Neuronal stem cell (in vitro differentiated cells): ENCODE data around the gene ANKRD2.

ENCODE experiments used
- DNase-seq: peaks from one replicate; pipeline ENCODE4 v3.0.0-alpha.2; 2013; ENCODE audit warnings: low spot score
- H2AFZ ChIP-seq: one replicate; pipeline ENCODE4 v1.6.1; 2013; ENCODE audit warnings: mild to moderate bottlenecking, low read length, inconsistent platforms
- H2AK5ac ChIP-seq: 2 replicates; pipeline ENCODE4 v1.6.1; 2013; ENCODE audit warnings: low read depth, mild to moderate bottlenecking, inconsistent platforms, low read length, moderate library complexity, mixed read lengths
- H2BK120ac ChIP-seq: 2 replicates; pipeline ENCODE4 v1.6.1; 2013; ENCODE audit warnings: low read depth, mild to moderate bottlenecking, inconsistent platforms, low read length, moderate library complexity, mixed read lengths
- H2BK12ac ChIP-seq: one replicate; pipeline ENCODE4 v1.6.1; 2013; ENCODE audit warnings: low read length, inconsistent platforms
- H2BK15ac ChIP-seq: 2 replicates; pipeline ENCODE4 v1.6.1; 2013; ENCODE audit warnings: mild to moderate bottlenecking, low read length, inconsistent platforms, mixed read lengths
- H2BK5ac ChIP-seq: one replicate; pipeline ENCODE4 v1.6.1; 2013; ENCODE audit warnings: inconsistent platforms, mild to moderate bottlenecking, low read length, moderate library complexity
- H3K14ac ChIP-seq: one replicate; pipeline ENCODE4 v1.6.1; 2013; ENCODE audit warnings: low read length, inconsistent platforms
- H3K18ac ChIP-seq: 2 replicates; pipeline ENCODE4 v1.6.1; 2013; ENCODE audit warnings: low read length, inconsistent platforms
- H3K23ac ChIP-seq: 2 replicates; pipeline ENCODE4 v1.6.1; 2013; ENCODE audit warnings: low read depth, mild to moderate bottlenecking, mixed read lengths, low read length, inconsistent platforms; ENCODE audit not compliant: poor library complexity
- H3K27ac ChIP-seq: replicated peaks from 3 replicates; pipeline ENCODE4 v1.5.1; 2013; ENCODE audit warnings: low read length, inconsistent platforms
- H3K27me3 ChIP-seq, 3 experiments: 2 replicates each; pipeline ENCODE4 v1.6.1; 2013; ENCODE audit warnings: low read length in 3 of 3, mild to moderate bottlenecking in 2 of 3, inconsistent platforms in 1 of 3, low read depth in 1 of 3, mixed read lengths in 1 of 3, moderate library complexity in 1 of 3; ENCODE audit not compliant: control insufficient read depth in 3 of 3, insufficient read depth in 3 of 3
- H3K36me3 ChIP-seq, 2 donors: replicated peaks in 1 of 2; 2 replicates each; pipeline ENCODE4 v1.6.1; 2013; ENCODE audit warnings: low read length in 2 of 2; ENCODE audit not compliant: control insufficient read depth in 2 of 2, insufficient read depth in 2 of 2
- H3K4ac ChIP-seq: 2 replicates; pipeline ENCODE4 v1.6.1; 2013; ENCODE audit warnings: inconsistent platforms, mild to moderate bottlenecking, low read length, moderate library complexity
- H3K4me1 ChIP-seq, 2 donors: 1 replicate in 1 of 2; 2 replicates in 1 of 2; pipeline ENCODE4 v1.6.1; 2013; ENCODE audit warnings: low read length in 2 of 2, low read depth in 1 of 2; ENCODE audit not compliant: control insufficient read depth in 2 of 2, insufficient read depth in 1 of 2
- H3K4me2 ChIP-seq: one replicate; pipeline ENCODE4 v1.6.1; 2013; ENCODE audit warnings: mild to moderate bottlenecking, low read length, inconsistent platforms; ENCODE audit not compliant: insufficient read depth, poor library complexity, severe bottlenecking
- H3K4me3 ChIP-seq, 2 donors: 2 replicates each; pipeline ENCODE4 v1.5.1; 2013; ENCODE audit warnings: low read length in 2 of 2, mild to moderate bottlenecking in 2 of 2, inconsistent platforms in 1 of 2, moderate library complexity in 1 of 2
- H3K79me1 ChIP-seq: one replicate; pipeline ENCODE4 v1.6.1; 2013; ENCODE audit warnings: low read depth, mild to moderate bottlenecking, inconsistent platforms, low read length, moderate library complexity
- H3K9ac ChIP-seq: one replicate; pipeline ENCODE4 v1.6.1; 2013; ENCODE audit warnings: mild to moderate bottlenecking, low read depth, low read length, inconsistent platforms; ENCODE audit not compliant: poor library complexity
- H3K9me3 ChIP-seq, 2 donors: replicated peaks in 1 of 2; 2 replicates each; pipeline versions ENCODE3 to v1.6.1; 2013; ENCODE audit warnings: low read length in 2 of 2, mild to moderate bottlenecking in 2 of 2, inconsistent platforms in 1 of 2, low read depth in 1 of 2, mixed read lengths in 1 of 2, moderate library complexity in 1 of 2; ENCODE audit not compliant: control insufficient read depth in 2 of 2, insufficient read depth in 1 of 2
- H4K8ac ChIP-seq: one replicate; pipeline ENCODE4 v1.6.1; 2013; ENCODE audit warnings: low read depth, mild to moderate bottlenecking, inconsistent platforms, low read length, moderate library complexity
- H4K91ac ChIP-seq: one replicate; pipeline ENCODE4 v1.6.1; 2013; ENCODE audit warnings: low read length, low read depth, mild to moderate bottlenecking, inconsistent platforms; ENCODE audit not compliant: poor library complexity
- WGBS, 2 donors: extraction: QIAGEN DNeasy Blood & Tissue Kit; methylation state at CpG; one replicate each; pipeline ENCODE4 v1.1.7; 2013; ENCODE audit warnings: missing lambda C conversion rate in 2 of 2, mixed read lengths in 1 of 2; ENCODE audit not compliant: insufficient read length in 2 of 2, insufficient replicate concordance in 1 of 2; ENCODE audit errors: extremely low coverage in 2 of 2; 5-methylcytosine and 5-hydroxymethylcytosine counted together

ANKRD2 gene

GRCh38 chr10:97547962-97548361 is 24.6 kb upstream of the ANKRD2 start:
- Histone ChIP-seq H4K8ac (no peak overlapping the region), H3K9ac (no peak overlapping the region), H3K36me3 (no peaks in the 10 kb centered on the region), H3K9me3 (no peaks in the 10 kb centered on the region), H3K79me1 (no peaks in the 10 kb centered on the region), H3K14ac (no peak overlapping the region), H3K4ac (no peak overlapping the region), H3K27ac (no peak overlapping the region), H3K18ac (no peak overlapping the region), H2AFZ (no peak overlapping the region), H3K27me3 (no peaks in the 10 kb centered on the region), H2BK120ac (no peak overlapping the region), H3K4me1 (peaks cover 28 to 30% of the 10 kb centered on the region in 2 donors), H3K4me2 (no peak overlapping the region), H2AK5ac (no peak overlapping the region), H3K4me3 (no peak overlapping the region), H2BK12ac (no peak overlapping the region), H2BK5ac (no peak overlapping the region), H3K23ac (no peak overlapping the region), H2BK15ac (no peak overlapping the region), H4K91ac (no peak overlapping the region)
- DNase-seq = no peak
- no CpG with 5 or more reads among the region's 4 CpGs for whole genome bisulfite sequencing, 2 donors

DNA sequence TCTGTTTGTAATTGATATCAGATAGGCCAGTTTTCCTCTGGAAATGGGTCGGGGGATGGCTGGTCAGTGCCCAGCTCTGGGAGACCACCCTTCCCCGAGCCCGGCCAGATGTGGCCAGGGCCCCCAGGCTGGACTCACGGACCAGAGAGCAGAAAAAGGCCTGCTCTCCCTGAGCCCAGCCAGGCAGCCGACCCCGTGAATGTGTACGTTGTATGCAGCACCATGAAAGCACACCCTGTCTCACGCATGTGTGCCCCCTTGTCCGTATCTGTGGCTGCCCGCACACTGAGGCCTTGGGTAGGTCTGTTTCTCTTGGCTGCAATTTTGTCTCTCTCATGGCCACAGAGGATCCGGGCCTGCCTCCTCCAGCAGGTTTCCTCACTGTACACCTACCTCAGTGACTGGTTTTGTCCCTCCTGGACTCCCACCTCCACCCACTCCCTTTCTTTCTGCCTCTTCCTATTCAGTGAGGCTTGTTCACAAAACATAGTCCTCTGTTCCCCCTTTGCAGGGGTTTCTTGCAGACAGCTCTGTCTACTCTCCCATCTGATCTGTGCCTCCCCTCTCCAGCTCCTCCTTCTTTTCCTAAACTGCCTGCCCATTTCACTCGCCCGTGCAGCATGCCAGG is 23.6 kb upstream of the ANKRD2 start:
- Histone ChIP-seq H4K91ac (peak overlapping the region; percentile 85), H3K27ac (peak overlapping the region; percentile 60)

DNA sequence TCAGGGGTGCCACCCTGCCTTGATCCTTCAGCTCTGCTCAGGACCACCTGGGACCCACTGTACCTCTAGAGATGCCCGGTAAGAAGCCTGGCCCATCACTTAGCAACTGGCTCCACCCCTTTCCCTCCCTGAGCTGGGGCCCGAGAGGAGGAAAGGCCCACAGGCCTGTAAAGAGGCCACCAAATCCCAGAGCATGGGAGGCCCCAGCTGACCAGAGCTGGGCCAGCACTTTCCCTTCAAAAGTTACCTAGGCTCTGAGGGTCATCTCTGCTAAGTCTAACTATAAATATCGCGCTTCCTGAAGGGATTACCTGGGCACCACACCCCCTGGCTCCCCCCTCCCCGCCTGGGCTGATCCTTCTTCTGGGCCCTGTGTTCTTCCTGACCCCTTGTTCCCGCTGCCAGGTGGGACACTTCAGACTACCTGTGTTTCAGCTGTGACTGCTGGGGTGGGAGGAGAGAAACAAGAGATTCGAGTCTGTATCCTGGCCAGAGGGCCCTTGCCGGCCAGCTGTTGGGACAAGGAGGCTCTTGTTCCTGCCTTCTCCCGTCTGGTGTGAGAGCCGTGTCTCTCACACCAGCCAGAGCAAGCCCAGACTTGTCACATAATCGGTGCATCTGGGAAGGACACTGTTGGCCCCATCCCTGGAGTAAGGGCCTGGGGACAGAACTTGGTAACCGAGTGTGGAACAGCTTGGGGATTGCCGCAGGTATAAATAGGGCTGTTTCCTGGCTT is 22.8 kb upstream of the ANKRD2 start:
- Histone ChIP-seq H4K8ac (peak overlapping the region; percentile 1), H2AFZ (peak overlapping the region; percentile 77), H3K79me1 (no peaks in the 10 kb centered on the region), H2BK15ac (peak overlapping the region; percentile 77), H3K4ac (no peak overlapping the region), H3K27ac (peak overlapping the region; percentile 64), H2BK12ac (peak overlapping the region; percentile 64), H3K23ac (no peak overlapping the region), H4K91ac (peak overlapping the region; percentile 86), H3K36me3 (no peaks in the 10 kb centered on the region), H3K9me3 (no peaks in the 10 kb centered on the region), H3K14ac (no peak overlapping the region), H3K18ac (peak overlapping the region; percentile 88), H2AK5ac (peak overlapping the region; percentile 2), H3K4me1 (peaks cover 26 to 31% of the 10 kb centered on the region in 2 donors), H2BK5ac (peak overlapping the region; percentile 90), H3K9ac (peak overlapping the region; percentile 78), H3K27me3 (no peaks in the 10 kb centered on the region), H3K4me3 (no peak overlapping the region), H3K4me2 (no peak overlapping the region), H2BK120ac (peak overlapping the region; percentile 0)
- no CpG with 5 or more reads among the region's 13 CpGs for WGBS, 2 donors
- no peak for DNase-seq

More for the DNA sequence above, 23.6 kb upstream of the ANKRD2 start:
- Histone ChIP-seq H3K14ac (no peak overlapping the region), H2AFZ (no peak overlapping the region), H3K4ac (no peak overlapping the region), H3K79me1 (no peaks in the 10 kb centered on the region), H3K23ac (no peak overlapping the region), H3K9ac (peak overlapping the region; percentile 60), H2AK5ac (peak overlapping the region; percentile 0), H3K9me3 (no peaks in the 10 kb centered on the region), H4K8ac (peak overlapping the region; percentile 0), H3K4me2 (no peak overlapping the region), H3K27me3 (no peaks in the 10 kb centered on the region), H2BK12ac (peak overlapping the region; percentile 91), H2BK15ac (peak overlapping the region; percentile 54), H3K36me3 (no peaks in the 10 kb centered on the region), H3K4me1 (peaks cover 26 to 31% of the 10 kb centered on the region in 2 donors), H2BK120ac (no peak overlapping the region), H2BK5ac (peak overlapping the region; percentile 76), H3K4me3 (no peak overlapping the region), H3K18ac (peak overlapping the region; percentile 95)
- WGBS, 2 donors = no CpG with 5 or more reads among the region's 13 CpGs
- no peak for DNase-seq
